K562 (cell line): ENCODE results near the gene AMPD1. TPM values are rescaled to one million over a fixed set of nuclear protein-coding genes. Genes with fewer than 3 reads are reported as not detected.
A peak's percentile ranks its signal among the peaks of the same experiment; 100 is the strongest.

ENCODE experiments used
- ADNP ChIP-seq: fragments of 200-800 bp; sonication (Bioruptor generic); IDR thresholded peaks from 2 replicates; pipeline ENCODE4 v1.6.1; 2016; ENCODE audit warnings: missing genetic modification characterization, missing compliant biosample characterization
- ARID2 ChIP-seq: fragments of 450-650 bp; IDR thresholded peaks from 2 replicates; pipeline ENCODE4 v1.6.1; 2017; ENCODE audit warnings: antibody characterized with exemption, mild to moderate bottlenecking
- CTBP1 ChIP-seq: fragments of 450-650 bp; IDR thresholded peaks from 2 replicates; pipeline ENCODE4 v1.6.1; 2016; ENCODE audit warnings: borderline replicate concordance
- FOXP1 ChIP-seq: sonication (generic); formaldehyde crosslinking; IDR thresholded peaks from 2 replicates; pipeline ENCODE4 v1.8.0; 2022; ENCODE audit warnings: mild to moderate bottlenecking, missing genetic modification reagents
- HDAC3 ChIP-seq: fragments of 450-650 bp; IDR thresholded peaks from 2 replicates; pipeline ENCODE4 v1.6.1; 2018; ENCODE audit warnings: borderline replicate concordance, mild to moderate bottlenecking, moderate library complexity; ENCODE audit not compliant: partially characterized antibody
- ID3 ChIP-seq, 2 experiments: fragments of 250-450 bp in 1 of 2; fragments of 450-650 bp in 1 of 2; sonication (Bioruptor Pico) in 1 of 2; IDR thresholded peaks; 2 replicates each; pipeline versions ENCODE4 v1.6.1 to v1.8.0; 2016 to 2021; ENCODE audit warnings: mild to moderate bottlenecking in 2 of 2, moderate library complexity in 2 of 2, missing compliant biosample characterization in 1 of 2, missing genetic modification characterization in 1 of 2
- LCOR ChIP-seq: sonication (generic); formaldehyde crosslinking; IDR thresholded peaks from 2 replicates; pipeline ENCODE4 v1.8.0; 2022; ENCODE audit warnings: mild to moderate bottlenecking, missing genetic modification reagents
- PCBP1 ChIP-seq: fragments of 200-400 bp; formaldehyde crosslinking; IDR thresholded peaks from 2 replicates; pipeline ENCODE4 v1.6.1; 2018; ENCODE audit warnings: mild to moderate bottlenecking, low read depth, low read length; ENCODE audit not compliant: poor library complexity, severe bottlenecking
- TARDBP ChIP-seq: fragments of 450-650 bp; IDR thresholded peaks from 2 replicates; pipeline ENCODE4 v1.6.1; 2016
- ZBTB7A ChIP-seq: IDR thresholded peaks from 2 replicates; pipeline ENCODE4 v1.6.1; 2011; ENCODE audit warnings: low read depth, mild to moderate bottlenecking, low read length, moderate library complexity, borderline replicate concordance; ENCODE audit not compliant: control insufficient read depth
- ZNF12 ChIP-seq: sonication (generic); formaldehyde crosslinking; IDR thresholded peaks from 2 replicates; pipeline ENCODE4 v1.4.0; 2020; ENCODE audit warnings: mild to moderate bottlenecking, missing genetic modification reagents
- ZNF133 ChIP-seq: fragments of 250-450 bp; sonication (Bioruptor Pico); IDR thresholded peaks from 2 replicates; pipeline ENCODE4 v1.4.0; 2020; ENCODE audit warnings: mild to moderate bottlenecking
- ZNF407 ChIP-seq: fragments of 450-650 bp; IDR thresholded peaks from 2 replicates; pipeline ENCODE4 v1.6.1; 2016; ENCODE audit warnings: low read depth
- ZNF780A ChIP-seq: fragments of 250-450 bp; sonication (Bioruptor Pico); IDR thresholded peaks from 2 replicates; pipeline ENCODE4 v1.5.0; 2021; ENCODE audit warnings: mild to moderate bottlenecking
- polyA plus RNA-seq, 8 experiments: library from polyadenylated mRNA; depleted of rRNA in 4 of 8; stranded (reverse) in 5 of 8; unstranded in 3 of 8; fragments of >200 nt; fragmentation: Nextera tagmentation in 2 of 8; fragmentation: Illumina TruSeq in 1 of 8; extraction: Ambion mirVana in 2 of 8; extraction: Trizol in 1 of 8; gene quantifications; 2 replicates each; pipeline versions ENCODE4 v1.2.1 to v1.2.3, GENCODE V29; 2011 to 2014; ENCODE audit warnings: inconsistent platforms in 1 of 8, missing spikeins in 1 of 8
- total RNA-seq, 7 experiments: library from RNA; depleted of rRNA in 6 of 7; stranded (reverse); fragments of >200 nt in 6 of 7; fragmentation: Illumina TruSeq in 2 of 7; extraction: Trizol in 2 of 7; gene quantifications; 2 replicates each; pipeline versions ENCODE4 v1.2.1 to v1.2.3, GENCODE V29; 2011 to 2021; ENCODE audit warnings: low replicate concordance in 1 of 7

Gene AMPD1
- total and polyA plus RNA-seq, 9 of the 15 experiments (the other 6 are each of a cell fraction or from before 2014, with no cell fraction given), result 0.04 to 0.17 TPM; not detected in 7

DNA sequence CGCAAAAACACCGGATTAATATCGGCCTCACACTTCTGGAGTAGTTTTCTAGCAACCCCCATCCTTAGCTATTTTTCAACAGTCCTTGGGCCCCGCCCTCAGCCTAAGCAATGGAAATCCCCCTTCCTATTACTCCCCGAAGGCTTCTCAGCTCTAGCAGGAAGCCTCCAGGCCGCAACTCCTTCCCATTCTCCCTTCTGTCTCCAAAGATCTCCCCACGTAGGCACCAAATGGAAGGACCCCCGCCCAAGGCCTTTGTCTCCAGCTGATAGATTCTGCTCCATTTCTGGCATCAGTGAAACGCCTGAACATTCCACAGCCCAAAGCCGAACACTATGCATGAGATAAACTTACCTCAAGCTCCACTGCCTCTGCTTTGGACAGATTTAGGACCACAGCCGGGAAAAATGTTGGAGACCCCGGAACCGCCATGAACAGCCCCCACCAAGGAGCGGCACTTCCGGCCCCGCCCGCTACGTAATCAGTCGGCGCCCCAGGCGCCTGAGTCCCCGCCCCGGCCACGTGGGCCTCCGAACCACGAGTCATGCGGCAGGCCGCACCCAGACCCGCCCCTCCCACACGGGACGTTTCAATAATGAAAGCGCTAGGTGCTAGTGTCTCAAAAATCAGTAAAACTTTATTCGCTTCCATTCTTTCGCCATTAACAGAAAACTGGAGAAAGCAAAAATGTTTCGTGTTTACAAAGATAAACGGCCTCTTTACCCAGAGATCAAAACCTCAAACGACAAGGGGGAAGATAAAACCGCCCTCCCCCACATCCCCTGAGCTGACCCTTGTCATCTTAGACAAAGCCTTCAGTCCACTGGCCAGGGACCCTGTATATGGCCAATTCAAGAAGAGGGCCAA, 21.2 kb upstream of the AMPD1 start, which contains the start of gene NRAS (continued):
- TF ChIP-seq TARDBP (peak; percentile 59; the same call in 1 of the 2 replicates), ZBTB7A (peak; percentile 94), PCBP1 (no peak), ZNF133 (CRISPR knock-in tag) (no peak), ZNF12 (CRISPR knock-in tag) (no peak), CTBP1 (peak; percentile 44; the same call in 1 of the 2 replicates), ARID2 (no peak), HDAC3 (no peak), ADNP (tag) (no peak), ZNF780A (no peak), FOXP1 (CRISPR knock-in tag) (no peak), ID3 (CRISPR knock-in tag; IDR thresholded peaks at IDR 0.05) (no peak), ID3 (tag; IDR thresholded peaks at IDR 0.05) (no peak), LCOR (CRISPR knock-in tag) (peak; percentile 77), ZNF407 (no peak)
- TF ChIP-seq, all 486 proteins: peak for 194
